HG02571 (cell line): ENCODE results near the gene MS4A6A.
A peak's percentile ranks its signal among the peaks of the same experiment; 100 is the strongest.
"Not testable (repeated sequence)": the region's sequence is repeated elsewhere in the genome, so short reads cannot be mapped to it uniquely, and the experiment has no call there.

Source experiments
- ATAC-seq: cut with Tn5 transposase; IDR thresholded peaks from one replicate; pipeline ENCODE4 v1.9.1; 2021; ENCODE audit warnings: mild to moderate bottlenecking, moderate library complexity; ENCODE audit not compliant: unreplicated experiment

MS4A6A gene, protein sequence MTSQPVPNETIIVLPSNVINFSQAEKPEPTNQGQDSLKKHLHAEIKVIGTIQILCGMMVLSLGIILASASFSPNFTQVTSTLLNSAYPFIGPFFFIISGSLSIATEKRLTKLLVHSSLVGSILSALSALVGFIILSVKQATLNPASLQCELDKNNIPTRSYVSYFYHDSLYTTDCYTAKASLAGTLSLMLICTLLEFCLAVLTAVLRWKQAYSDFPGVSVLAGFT

DNA sequence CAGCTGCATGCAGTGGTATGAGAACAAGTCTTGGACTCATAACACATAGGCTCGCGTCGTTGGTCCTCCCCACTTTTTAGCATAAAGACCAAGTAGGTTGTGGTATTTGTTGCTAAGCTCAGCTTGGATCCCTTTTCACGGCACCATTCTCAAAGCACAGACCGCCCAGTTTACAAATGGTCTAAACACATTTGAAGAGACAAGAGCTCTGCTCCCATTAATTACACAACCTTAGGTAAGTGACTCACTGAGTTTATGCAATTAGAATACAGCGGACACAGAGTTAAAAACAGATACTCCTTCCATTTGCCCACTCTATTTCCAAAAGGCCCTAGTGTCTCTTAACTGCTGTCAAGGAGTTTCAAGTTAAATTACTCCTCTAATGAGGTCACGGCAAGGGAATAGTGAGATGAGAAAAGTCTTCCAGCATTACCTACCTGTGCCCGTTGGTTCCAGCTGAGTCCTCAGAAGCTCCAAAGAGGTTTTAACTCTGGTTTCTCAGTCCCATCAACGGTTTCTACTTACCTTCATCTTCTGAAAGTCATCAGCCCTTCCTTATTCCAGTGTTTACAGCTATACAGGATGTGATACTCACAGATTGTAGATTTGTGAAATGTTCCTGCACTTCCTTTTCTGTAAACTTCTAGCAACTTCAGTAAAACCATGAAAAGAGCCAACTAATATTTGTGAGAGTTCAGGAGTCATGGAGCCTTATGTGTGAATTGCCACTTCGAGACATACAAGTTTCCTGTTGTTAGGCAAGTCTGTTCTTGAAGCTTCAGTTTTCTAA, at the start of gene MS4A6A:
Gene MS4A6A (minus strand): TSS at position 543 of the 790 bp plus-strand sequence. CDS start 1,356 bp downstream, outside the sequence.
- no peak for ATAC-seq

DNA sequence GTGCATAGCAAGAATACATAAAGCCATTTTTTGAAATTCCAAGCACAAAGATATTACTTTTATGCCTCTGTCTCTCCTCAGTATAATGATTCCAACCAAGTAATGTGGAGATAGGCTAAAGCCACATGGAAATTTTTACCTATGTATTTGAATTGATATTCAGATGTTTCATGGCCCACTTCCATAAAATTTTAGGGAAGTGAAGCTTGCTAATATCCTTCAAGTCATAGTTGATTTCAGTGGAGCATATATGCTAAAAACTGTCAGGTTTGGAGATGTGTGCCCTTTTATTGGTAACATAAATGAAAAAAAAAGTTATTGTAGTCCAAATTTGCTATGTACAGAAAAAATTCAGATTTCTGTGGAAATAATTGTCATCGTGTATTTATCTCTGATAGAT, 47.8 kb upstream of the MS4A6A start:
- ATAC-seq = no peak

DNA sequence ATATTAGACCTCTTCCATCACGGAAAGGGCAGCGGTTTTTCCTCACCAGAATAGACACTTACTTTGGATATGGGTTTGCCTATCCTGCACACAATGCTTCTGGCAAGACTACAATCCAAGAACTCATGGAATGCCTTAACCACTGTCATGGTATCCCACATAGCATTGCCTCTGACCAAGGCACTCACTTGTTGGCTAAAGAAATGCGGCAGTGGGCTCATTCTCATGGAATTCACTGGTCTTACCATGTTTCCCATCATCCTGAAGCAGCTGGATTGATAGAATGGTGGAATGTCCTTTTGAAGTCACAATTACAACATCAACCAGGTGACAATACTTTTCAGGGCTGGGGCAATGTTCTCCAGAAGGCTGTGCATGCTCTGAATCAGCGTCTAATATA, 39.3 kb upstream of the MS4A6A start:
- no peak for ATAC-seq

DNA sequence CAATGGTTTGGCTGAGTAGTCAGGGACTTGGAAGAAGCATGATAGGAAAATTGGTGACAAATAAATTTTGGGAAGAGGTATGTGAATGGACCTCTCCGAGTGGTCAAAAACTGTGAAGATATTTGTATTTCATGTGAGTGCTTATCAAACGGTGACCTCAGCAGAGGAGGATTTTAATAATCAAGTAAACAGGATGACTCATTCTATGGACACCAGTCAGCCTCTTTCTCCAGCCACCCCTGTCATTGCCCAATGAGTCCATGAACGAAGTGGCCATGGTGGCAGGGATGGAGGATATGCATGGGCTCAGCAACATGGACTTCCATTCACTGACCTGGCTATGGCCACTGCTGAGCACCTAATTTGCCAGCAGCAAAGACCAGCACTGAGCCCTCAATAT, 38.8 kb upstream of the MS4A6A start:
- ATAC-seq = no peak

DNA sequence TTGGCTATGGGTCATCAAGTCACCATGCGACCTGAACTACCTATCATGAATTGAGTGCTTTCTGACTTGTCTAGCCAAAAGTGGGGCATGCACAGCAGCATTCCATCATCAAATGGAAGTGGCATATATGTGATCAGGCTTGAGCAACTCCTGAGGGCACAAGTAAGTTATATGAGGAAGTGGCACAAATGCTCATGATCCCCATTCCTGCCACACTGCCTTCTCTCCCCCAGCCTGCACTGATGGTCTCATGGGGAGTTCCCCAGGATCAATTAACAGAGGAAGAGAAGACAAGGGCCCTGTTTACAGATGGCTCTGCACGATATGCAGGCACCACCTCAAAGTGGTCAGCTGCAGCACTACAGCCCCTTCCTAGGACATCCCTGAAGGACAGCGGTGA, 38.3 kb upstream of the MS4A6A start:
- ATAC-seq = no peak

DNA sequence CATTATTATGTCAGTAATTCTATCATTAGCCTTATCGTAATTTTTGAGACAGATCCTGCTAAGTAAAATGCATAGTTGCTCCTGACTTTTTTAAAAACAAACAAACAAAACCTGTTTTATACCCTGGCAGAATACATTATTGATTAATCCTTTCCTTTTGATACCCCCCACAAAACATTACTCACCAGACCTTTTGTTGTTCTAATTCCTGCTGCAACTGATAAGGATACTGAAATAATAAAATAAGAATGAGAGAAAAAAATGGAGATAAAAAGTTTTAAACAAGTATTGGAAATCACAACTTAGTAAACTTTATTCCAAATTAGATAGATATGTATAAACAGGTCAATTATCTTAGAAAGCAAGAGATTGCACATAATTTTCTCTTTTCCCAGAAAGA, 31.5 kb upstream of the MS4A6A start:
- ATAC-seq = no peak

DNA sequence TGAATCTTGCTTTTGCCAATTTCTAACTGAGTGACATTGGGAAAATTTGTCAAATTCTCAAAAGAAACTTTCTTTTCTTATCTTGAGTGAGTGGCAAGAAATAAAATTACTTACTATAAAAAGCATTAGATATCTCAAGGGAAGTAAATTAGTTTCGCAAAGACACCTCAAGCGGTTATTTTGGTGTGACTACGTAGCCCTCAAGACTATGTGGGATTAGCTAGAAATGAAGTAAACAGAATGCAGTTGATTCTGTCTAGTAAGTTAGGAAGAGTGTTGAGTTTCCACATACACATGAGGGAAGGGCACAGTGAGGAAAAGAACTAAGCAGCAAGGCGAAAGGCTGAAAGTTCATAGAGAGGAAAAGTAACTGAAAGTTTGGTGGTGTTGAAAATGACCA, 28.3 kb upstream of the MS4A6A start:
- no peak for ATAC-seq

DNA sequence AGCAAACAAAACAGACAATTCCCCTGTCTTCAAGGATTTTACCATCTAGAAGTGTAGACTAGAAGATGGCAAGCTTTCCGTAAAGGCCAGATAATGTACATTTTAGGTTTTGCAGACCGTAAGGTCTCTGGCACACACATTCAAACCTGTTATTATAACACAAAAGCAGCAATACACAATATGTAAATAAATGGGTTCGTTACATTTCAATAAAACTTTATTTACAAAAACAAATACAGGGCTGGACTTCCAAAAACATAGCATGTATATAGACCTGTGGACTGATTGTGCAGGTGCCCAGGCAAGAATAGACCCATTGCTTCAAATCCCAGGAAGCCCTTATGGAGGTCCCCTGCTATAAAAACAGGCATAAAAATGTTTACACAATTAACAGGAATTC, 27.1 kb upstream of the MS4A6A start:
- no peak for ATAC-seq

DNA sequence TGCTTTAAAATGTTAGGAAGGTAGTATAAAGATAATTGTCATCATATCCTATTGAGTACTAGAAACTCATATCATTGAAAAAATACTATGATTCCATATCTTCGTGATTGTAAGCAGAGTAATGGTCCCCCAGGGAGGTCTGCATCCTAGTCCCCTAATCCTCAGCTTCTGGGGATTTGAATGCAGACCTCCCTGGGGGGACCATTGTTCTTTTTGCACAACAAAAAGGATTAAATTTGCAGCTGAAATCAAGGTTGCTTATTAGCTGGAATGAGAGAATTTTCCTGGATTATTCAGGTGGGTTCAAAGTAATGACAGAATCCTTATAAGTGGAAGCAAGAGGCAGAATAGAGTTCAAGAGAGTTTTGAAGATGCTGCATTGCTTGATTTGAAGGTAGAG, 26.1 kb upstream of the MS4A6A start:
- ATAC-seq = no peak

DNA sequence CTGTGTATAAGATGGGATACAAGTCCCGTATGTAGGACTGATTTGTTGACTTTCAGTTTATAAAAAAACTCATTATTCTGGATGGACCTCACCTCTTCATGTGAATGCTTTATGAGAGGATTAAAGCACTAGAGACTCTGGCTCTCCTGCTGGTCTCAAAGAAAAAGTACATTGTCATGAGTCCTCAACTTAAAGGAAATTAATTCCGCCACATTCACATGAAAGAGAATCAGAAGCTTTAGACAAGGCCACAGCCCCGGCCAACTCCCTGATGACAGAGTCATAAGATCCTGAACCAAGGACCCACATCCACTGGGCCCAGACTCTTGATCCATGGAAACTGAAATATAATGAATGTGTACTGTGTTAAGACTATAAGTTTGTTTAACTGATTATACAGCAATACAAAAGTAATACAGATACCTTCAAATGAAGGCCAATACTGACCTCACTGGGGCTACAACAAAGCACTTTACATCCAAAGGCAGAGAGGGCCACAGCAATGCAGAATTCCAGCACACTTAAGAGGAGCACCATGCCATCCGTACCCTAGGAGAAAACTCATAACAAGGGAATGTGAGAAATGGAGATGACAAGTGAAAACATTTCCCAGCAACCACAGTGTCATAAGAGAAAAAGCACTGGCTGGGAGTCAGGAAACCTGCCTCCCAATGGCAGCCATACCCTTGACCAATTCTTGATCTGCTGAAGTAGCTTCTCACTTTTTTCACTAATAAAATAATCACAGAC, 25.4 kb upstream of the MS4A6A start:
- no peak for ATAC-seq

DNA sequence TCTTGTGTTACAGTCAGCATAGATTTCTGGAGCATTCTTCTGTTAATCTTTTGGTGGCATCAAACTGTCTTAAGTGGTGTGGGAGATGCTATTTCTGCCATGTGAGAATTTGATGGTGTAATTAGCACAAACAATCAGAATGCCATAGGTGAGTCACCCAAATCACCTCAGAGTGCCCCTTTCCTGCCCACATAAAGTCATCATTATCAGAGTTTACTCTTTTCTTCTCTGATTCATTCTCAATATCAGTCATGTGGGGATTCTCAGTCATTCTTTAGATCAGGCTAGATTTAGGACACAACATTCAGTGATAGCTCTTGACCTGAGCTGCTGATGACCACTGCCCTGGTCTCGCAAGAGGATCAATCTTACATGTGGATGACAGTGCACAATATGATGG, 23.7 kb upstream of the MS4A6A start:
- no peak for ATAC-seq

DNA sequence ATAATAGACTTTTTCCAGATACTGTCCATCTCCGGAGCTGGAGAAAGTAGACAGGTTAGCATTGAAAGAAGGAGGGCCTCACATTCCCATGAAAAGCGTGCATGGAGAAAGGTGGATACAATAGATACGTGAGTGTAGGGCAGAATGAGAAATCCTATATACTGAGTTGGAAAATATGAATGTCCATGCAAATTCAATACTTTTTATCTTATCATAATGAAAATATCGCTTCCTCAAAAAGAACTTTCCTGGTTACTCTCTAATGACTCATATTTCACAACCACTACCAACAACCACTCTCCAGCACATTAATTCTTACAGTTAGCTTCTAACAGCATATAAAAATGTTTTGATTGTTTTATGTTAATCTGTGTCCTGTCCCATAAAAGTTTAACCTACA, 22.0 kb upstream of the MS4A6A start:
- no peak for ATAC-seq

DNA sequence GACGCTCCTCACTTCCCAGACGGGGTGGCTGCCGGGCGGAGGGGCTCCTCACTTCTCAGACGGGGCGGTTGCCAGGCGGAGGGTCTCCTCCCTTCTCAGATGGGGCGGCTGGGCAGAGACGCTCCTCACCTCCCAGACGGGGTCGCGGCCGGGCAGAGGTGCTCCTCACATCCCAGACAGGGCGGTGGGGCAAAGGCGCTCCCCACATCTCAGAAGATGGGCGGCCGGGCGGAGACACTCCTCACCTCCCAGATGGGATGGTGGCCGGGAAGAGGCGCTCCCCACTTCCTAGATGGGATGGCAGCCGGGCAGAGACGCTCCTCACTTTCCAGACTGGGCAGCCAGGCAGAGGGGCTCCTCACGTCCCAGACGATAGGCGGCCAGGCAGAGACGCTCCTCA, 18.5 kb upstream of the MS4A6A start:
- ATAC-seq = not testable (repeated sequence)

DNA sequence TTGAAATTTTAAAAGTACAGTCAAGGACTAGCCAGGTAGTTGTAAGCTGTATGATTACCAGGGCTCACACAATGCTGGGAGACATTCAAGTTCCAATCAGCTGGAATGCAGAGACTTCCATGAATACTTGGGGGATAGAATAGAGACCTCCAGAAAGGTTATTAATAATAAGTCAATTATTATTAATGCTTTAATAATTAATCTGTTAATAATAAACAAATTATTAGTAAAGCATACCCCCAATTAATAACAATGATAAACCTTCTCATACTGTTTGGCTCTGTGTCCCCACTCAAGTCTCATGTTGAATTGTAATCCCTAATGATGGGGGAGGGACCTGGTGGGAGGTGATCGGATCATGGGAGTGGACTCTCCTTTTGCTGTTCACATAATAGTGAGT, 14.6 kb upstream of the MS4A6A start:
- ATAC-seq = no peak

DNA sequence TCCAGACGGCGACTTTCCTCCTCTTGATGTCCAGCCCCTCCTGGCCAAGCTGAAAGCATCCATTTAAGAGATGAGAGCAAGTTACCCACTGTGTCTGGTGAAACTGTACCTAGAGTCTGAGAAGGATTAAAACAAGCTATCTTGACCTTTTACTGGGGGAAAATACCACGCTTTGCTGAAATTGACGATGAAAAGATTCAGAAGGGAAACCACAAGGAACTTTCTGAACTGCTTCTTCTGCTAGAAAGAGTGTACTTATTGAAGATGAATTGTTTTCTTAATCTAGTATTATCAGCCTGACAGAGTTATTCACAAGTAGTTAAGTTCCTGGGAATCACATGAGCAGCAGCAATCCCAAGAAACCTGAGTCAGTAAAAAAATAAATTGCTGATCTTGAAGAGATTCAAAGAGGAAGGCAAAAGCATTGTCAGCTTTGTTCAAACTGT, 13.1 kb upstream of the MS4A6A start:
- ATAC-seq = no peak

DNA sequence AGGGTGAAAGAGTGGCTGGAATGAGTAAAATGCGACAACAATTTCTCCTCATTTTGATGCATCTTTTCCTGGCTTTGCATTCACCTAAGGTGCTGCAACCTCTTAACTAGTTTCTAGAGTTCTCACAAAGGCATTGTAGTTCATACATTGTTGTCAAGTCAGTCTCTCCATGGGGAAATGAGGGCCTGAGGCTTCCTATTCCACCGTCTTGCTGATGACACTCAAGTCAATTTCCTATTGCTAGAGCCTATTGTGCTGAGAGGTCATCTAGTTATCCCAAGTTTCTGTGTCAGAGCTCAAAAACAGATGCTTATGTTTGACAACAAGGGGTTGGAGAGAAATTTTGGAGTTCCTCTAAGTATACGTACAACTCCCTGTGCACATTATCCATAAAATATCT, 11.6 kb upstream of the MS4A6A start:
- ATAC-seq = no peak

DNA sequence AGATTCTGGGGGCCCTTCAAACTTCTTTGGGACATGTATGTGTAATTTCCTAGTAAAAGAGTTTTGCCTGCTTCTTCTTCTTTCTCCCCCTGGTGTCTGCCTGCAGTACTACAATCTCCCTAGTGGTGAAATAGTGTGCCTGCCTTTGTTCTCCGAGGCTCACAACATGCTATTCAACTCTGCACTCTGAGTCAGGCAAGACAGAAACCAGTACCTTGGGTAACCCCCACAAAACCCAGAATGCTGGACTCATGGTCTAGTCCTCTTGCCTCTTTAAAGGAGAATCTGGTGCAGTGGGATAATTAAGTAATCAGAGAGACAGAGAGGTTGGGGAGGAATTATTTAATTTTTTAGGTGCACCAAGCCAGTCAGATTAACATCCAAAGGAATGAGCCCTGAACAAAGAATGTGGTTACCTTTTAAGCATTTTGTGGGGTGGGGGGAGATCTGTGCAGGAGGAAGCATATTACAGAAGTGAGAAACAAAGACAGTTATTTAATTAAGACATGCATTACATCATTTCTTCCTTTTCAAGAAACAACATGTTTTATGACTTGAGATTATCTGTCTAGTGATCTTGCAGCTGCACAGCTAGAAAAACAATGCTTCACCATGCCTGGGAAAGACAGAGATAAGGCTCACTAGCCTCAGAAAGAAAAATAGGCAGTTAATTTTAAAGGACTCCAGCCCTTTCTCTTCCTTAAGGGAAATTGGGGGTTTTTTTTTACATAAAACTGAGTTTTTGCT, 11.0 kb upstream of the MS4A6A start:
- peak; percentile 81 for ATAC-seq

DNA sequence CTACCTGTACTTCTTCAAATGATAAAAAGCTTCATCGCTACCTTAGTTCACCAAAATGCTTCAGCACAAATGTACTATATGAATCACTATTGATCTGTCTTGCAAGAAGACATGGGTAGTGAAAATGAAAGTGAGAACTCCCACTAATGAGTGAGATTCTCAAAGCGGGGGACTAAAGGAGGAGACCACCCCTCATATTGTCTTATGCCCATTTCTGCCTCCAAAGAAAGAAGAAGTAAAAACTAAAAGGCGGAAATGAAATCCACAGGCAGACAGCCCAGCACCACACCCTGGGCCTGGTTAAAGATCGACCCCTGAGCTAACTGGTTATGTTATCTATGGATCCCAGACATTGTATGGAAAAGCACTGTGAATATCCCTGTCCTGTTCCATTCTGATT, 9.7 kb upstream of the MS4A6A start:
- ATAC-seq = not testable (repeated sequence)

DNA sequence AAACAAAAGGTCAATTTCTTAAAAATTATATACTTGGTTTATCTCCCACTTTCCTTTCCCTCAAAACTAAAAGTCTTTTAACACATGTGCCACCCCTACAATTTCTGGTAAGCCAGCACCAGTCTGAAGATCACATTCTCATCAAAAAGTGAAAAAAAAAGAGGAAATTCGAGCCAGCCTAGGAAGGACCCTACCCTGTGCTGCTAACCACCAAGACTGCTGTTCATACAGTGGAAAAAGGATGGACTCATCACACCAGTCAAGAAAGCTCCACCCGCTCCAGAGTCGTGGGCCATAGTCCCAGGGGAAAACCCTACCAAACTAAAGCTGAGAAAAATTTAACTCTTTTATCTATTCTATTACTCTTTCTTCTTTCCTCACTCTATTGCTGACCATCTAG, 5.6 kb upstream of the MS4A6A start:
- not testable (repeated sequence) for ATAC-seq

DNA sequence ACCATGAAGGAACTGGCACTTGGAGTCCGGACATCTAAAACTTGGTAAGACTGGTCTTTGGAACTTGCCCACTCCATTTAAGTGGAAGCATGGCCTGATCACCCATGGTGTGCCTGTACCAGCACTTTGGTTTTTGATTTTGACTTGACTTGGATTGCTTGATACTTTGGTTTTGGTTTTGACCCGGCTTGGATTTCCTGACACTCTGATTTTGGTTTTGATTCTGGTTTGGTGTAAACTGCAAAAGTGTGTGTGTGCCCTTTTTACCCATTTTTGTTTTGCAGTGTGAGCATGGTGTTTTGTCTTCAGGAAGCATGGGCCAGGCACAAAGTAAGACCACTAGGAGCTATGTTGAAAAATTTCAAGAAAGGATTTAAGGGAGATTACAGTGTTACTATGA, 3.2 kb upstream of the MS4A6A start:
- not testable (repeated sequence) for ATAC-seq

DNA sequence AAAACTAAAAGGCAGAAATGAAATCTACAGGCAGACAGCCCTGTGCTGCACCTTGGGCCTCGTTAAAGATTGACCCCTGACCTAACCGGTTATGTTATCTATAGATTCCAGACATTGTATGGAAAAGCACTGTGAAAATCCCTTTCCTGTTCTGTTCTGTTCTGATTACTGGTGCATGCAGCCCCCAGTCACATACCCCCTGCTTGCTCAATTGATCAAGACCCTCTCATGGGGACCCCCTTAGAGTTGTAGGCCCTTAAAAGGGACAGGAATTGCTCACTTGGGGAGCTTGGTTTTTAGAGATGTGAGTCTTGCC, 2.6 kb upstream of the MS4A6A start:
- not testable (repeated sequence) for ATAC-seq
